Thyroid gland (tissue), 4 donors: ENCODE measurements around the gene SLC15A5. TPM values are rescaled to one million over a fixed set of nuclear protein-coding genes. Genes with fewer than 3 reads are reported as not detected.

Experiments
- DNase-seq, 2 donors: peaks; one replicate each; pipeline ENCODE4 v3.0.0-alpha.2; 2019
- H3K27ac ChIP-seq, 3 donors: fragments of 200-600 bp; sonication (generic); 1 replicate in 2 of 3; 2 replicates in 1 of 3; pipeline ENCODE4 v1.5.1; 2016 to 2019; ENCODE audit warnings: mild to moderate bottlenecking in 1 of 3, moderate library complexity in 1 of 3
- H3K27me3 ChIP-seq: fragments of 200-600 bp; sonication (generic); one replicate; pipeline ENCODE4 v1.5.1; 2019
- H3K36me3 ChIP-seq, 2 donors: fragments of 200-600 bp; sonication (generic); one replicate each; pipeline ENCODE4 v1.5.1; 2016 to 2019
- H3K4me1 ChIP-seq, 2 donors: fragments of 200-600 bp; sonication (generic); one replicate each; pipeline ENCODE4 v1.5.1; 2017 to 2019
- H3K4me3 ChIP-seq, 3 donors: fragments of 200-600 bp; sonication (generic); replicated peaks in 1 of 3; 1 replicate in 2 of 3; 2 replicates in 1 of 3; pipeline ENCODE4 v1.5.1; 2016; ENCODE audit warnings: mild to moderate bottlenecking in 1 of 3
- H3K9me3 ChIP-seq: fragments of 200-600 bp; sonication (generic); one replicate; pipeline ENCODE4 v1.5.1; 2017
- CTCF ChIP-seq, 6 experiments: fragments of 200-600 bp in 3 of 6; fragments of 450-650 bp in 3 of 6; sonication (generic) in 3 of 6; IDR thresholded peaks; one replicate each; pipeline ENCODE4 v1.5.1; 2016 to 2019; ENCODE audit warnings: antibody characterized with exemption in 6 of 6, mild to moderate bottlenecking in 2 of 6, inconsistent platforms in 1 of 6, moderate library complexity in 1 of 6
- POLR2A ChIP-seq, 2 donors: fragments of 450-650 bp; IDR thresholded peaks; one replicate each; pipeline ENCODE4 v1.6.1; 2017; ENCODE audit warnings: antibody characterized with exemption in 2 of 2, mild to moderate bottlenecking in 2 of 2, moderate library complexity in 1 of 2
- WGBS, 2 donors: methylation state at CpG; one replicate each; pipeline ENCODE4 v1.1.5; 2017; 5-methylcytosine and 5-hydroxymethylcytosine counted together
- intact Hi-C: fragments of 100-400 bp; cut with DNase I; formaldehyde crosslinking; loops from one replicate; pipeline ENCODE4 v1.15.1; 2023
- total RNA-seq, 4 donors: library from RNA; depleted of rRNA; stranded (reverse); fragments of >200 nt; gene quantifications; one replicate each; pipeline ENCODE4 v1.2.3, GENCODE V29; 2016

Gene SLC15A5
- total RNA-seq, 4 donors from 2014 or later, result not detected

GRCh38 chr12:16158050-16158449 lies 119.4 kb downstream of the SLC15A5 start:
- no peak for DNase-seq
- H3K4me3 ChIP-seq, result no peak overlapping the region
- no peaks in the 10 kb centered on the region for H3K27me3 ChIP-seq
- TF ChIP-seq POLR2A (IDR thresholded peaks at IDR 0.05), result no peak
- TF ChIP-seq CTCF (IDR thresholded peaks at IDR 0.05), result no peak
- intact Hi-C loops, result no loop called here
- 81 to 91% methylated on average over 1 of the region's 1 CpG for WGBS, 2 donors
- no peaks in the 10 kb centered on the region for H3K9me3 ChIP-seq
- H3K4me1 ChIP-seq, result no peaks in the 10 kb centered on the region
- H3K27ac ChIP-seq, result no peak overlapping the region
- H3K36me3 ChIP-seq, result no peaks in the 10 kb centered on the region

GRCh38 chr12:16155938-16156337 lies 121.5 kb downstream of the SLC15A5 start:
- 90 to 100% methylated on average over 1 of the region's 1 CpG for WGBS, 2 donors
- intact Hi-C loops, result no loop called here
- Histone ChIP-seq H3K4me3 (no peak overlapping the region), H3K36me3 (no peaks in the 10 kb centered on the region), H3K27ac (no peak overlapping the region), H3K9me3 (no peaks in the 10 kb centered on the region), H3K4me1 (no peaks in the 10 kb centered on the region), H3K27me3 (no peaks in the 10 kb centered on the region)
- DNase-seq, result no peak
- no peak for TF ChIP-seq POLR2A (IDR thresholded peaks at IDR 0.05)
- no peak for TF ChIP-seq CTCF (IDR thresholded peaks at IDR 0.05)

GRCh38 chr12:16154990-16155389 lies 122.5 kb downstream of the SLC15A5 start:
- Histone ChIP-seq H3K9me3 (no peaks in the 10 kb centered on the region), H3K36me3 (no peaks in the 10 kb centered on the region), H3K4me3 (no peak overlapping the region), H3K27ac (no peak overlapping the region), H3K4me1 (no peaks in the 10 kb centered on the region), H3K27me3 (no peaks in the 10 kb centered on the region)
- DNase-seq, result no peak
- TF ChIP-seq CTCF (IDR thresholded peaks at IDR 0.05), result no peak
- no peak for TF ChIP-seq POLR2A (IDR thresholded peaks at IDR 0.05)
- intact Hi-C loops, result no loop called here

GRCh38 chr12:16152885-16153673 lies 124.4 kb downstream of the SLC15A5 start:
- 92 to 93% methylated on average over 6 of the region's 6 CpGs for WGBS, 2 donors
- DNase-seq, result no peak
- intact Hi-C loops, result no loop called here

More at GRCh38 chr12:16152885-16153673, 124.4 kb downstream of the SLC15A5 start:
- no peaks in the 10 kb centered on the region for H3K4me1 ChIP-seq
- no peaks in the 10 kb centered on the region for H3K27me3 ChIP-seq
- no peaks in the 10 kb centered on the region for H3K9me3 ChIP-seq
- TF ChIP-seq POLR2A (IDR thresholded peaks at IDR 0.05) (no peak), CTCF (IDR thresholded peaks at IDR 0.05) (no peak)
- H3K27ac ChIP-seq, result no peak overlapping the region
- H3K4me3 ChIP-seq, result no peak overlapping the region
- H3K36me3 ChIP-seq, result no peaks in the 10 kb centered on the region
